LHCN-M2 (cell line): ENCODE data around the gene SPINDOC. TPM values are rescaled to one million over a fixed set of nuclear protein-coding genes. Genes with fewer than 3 reads are reported as not detected.

Source experiments
- total RNA-seq: library from RNA; depleted of rRNA; stranded (reverse); fragments of >200 nt; gene quantifications from 2 replicates; pipeline ENCODE4 v1.2.3, GENCODE V29; 2014; rRNA removed

The SPINDOC gene
- total RNA-seq, 1 experiment from 2014 or later: 33.8 TPM

Other genes with a start within 250 kb of the SPINDOC start
- 8.5 and 19.1 TPM in 2 replicates for gene PLAAT3, start 199.0 kb upstream of the SPINDOC start, total RNA-seq
- gene ATL3, start 142.1 kb upstream of the SPINDOC start, total RNA-seq: 104 and 119 TPM in 2 replicates
- gene RTN3, start 132.0 kb upstream of the SPINDOC start, total RNA-seq: 50.7 and 64.1 TPM in 2 replicates
- gene ZFTA, start 44.7 kb upstream of the SPINDOC start, total RNA-seq: 23.3 and 24.8 TPM in 2 replicates
- 14.6 and 16.4 TPM in 2 replicates for gene MARK2, start 25.7 kb downstream of the SPINDOC start, total RNA-seq
- 0.23 and 0.58 TPM in 2 replicates for gene RCOR2, start 103.7 kb downstream of the SPINDOC start, total RNA-seq
- 17.6 and 18.3 TPM in 2 replicates for gene NAA40, start 125.5 kb downstream of the SPINDOC start, total RNA-seq
- 611 and 814 TPM in 2 replicates for gene COX8A, start 161.2 kb downstream of the SPINDOC start, total RNA-seq
- gene OTUB1, start 173.0 kb downstream of the SPINDOC start, total RNA-seq: 47.8 and 62.5 TPM in 2 replicates
- gene FLRT1, start 222.5 kb downstream of the SPINDOC start, total RNA-seq: not detected in 2 replicates